Endothelial cell of umbilical vein (primary cell): ENCODE data around the gene PRAMEF14. TPM values are rescaled to one million over a fixed set of nuclear protein-coding genes. Genes with fewer than 3 reads are reported as not detected.
"Not testable (repeated sequence)": the region's sequence is repeated elsewhere in the genome, so short reads cannot be mapped to it uniquely, and the experiment has no call there.

Experiments
- BruUV-seq: library from RNA; stranded (reverse); fragments of 400-500 nt; replicated peaks from 2 replicates; lab custom pipeline; 2021; lab: Mats Ljungman, UMichigan
- CTCF ChIA-PET: fragments of 300-600, 350-600 bp; sonication (Branson Sonifier 250); formaldehyde crosslinking; loops from one replicate; lab custom pipeline; 2021; ENCODE audit warnings: antibody characterized with exemption, inconsistent platforms; lab: Charles Lee
- POLR2A ChIA-PET: fragments of 300-600, 350-600 bp; sonication (Branson Sonifier 250); formaldehyde crosslinking; loops from one replicate; lab custom pipeline; 2021; ENCODE audit warnings: antibody characterized with exemption, inconsistent platforms; lab: Charles Lee
- DNase-seq: peaks from one replicate; pipeline ENCODE4 v3.0.0-alpha.2; 2011; ENCODE audit warnings: low read depth, low spot score
- FAIRE-seq: peaks from 2 replicates; lab custom pipeline; 2011; peaks lifted over from hg19 to GRCh38; lab: Jason Lieb, UNC
- H2AFZ ChIP-seq: 2 replicates; pipeline ENCODE4 v1.6.0; 2012; ENCODE audit warnings: low read depth, low read length, control low read depth, inconsistent platforms
- H3K27ac ChIP-seq: 2 replicates; pipeline ENCODE4 v1.5.1; 2011; ENCODE audit warnings: low read depth, mild to moderate bottlenecking, control low read depth, low read length, moderate library complexity; ENCODE audit not compliant: insufficient read depth
- H3K27me3 ChIP-seq, 2 experiments: 2 replicates each; pipeline versions ENCODE4 v1.6.0 to v1.6.1; 2011; ENCODE audit warnings: low read length in 2 of 2, mixed read lengths in 1 of 2; ENCODE audit not compliant: control insufficient read depth in 2 of 2, insufficient read depth in 2 of 2
- H3K36me3 ChIP-seq, 2 experiments: 2 replicates in 1 of 2; 3 replicates in 1 of 2; pipeline ENCODE4 v1.5.1; 2011; ENCODE audit warnings: low read length in 2 of 2, mild to moderate bottlenecking in 1 of 2, moderate library complexity in 1 of 2; ENCODE audit not compliant: control insufficient read depth in 2 of 2, insufficient read depth in 2 of 2; ENCODE audit errors: extremely low read depth in 1 of 2
- H3K4me1 ChIP-seq: 3 replicates; pipeline ENCODE4 v1.5.1; 2011; ENCODE audit warnings: mild to moderate bottlenecking, low read length; ENCODE audit not compliant: control insufficient read depth, insufficient read depth; ENCODE audit errors: extremely low read depth
- H3K4me2 ChIP-seq: 2 replicates; pipeline ENCODE4 v1.6.1; 2011; ENCODE audit warnings: low read length, control low read depth, mixed read lengths; ENCODE audit not compliant: insufficient read depth
- H3K4me3 ChIP-seq, 3 experiments: fragments of 200-600 bp in 1 of 3; sonication (generic), shearing (Covaris generic) in 1 of 3; replicated peaks in 1 of 3; 2 replicates each; pipeline ENCODE4 v1.5.1; 2011 to 2016; ENCODE audit warnings: control low read depth in 3 of 3, low read length in 3 of 3, mild to moderate bottlenecking in 2 of 3, inconsistent platforms in 1 of 3, low read depth in 1 of 3, moderate library complexity in 1 of 3; ENCODE audit not compliant: insufficient read depth in 1 of 3
- H3K79me2 ChIP-seq: 2 replicates; pipeline ENCODE4 v1.6.0; 2012; ENCODE audit warnings: low read length, inconsistent platforms; ENCODE audit not compliant: control insufficient read depth, insufficient read depth
- H3K9ac ChIP-seq: replicated peaks from 2 replicates; pipeline ENCODE3; 2011; ENCODE audit warnings: low read length, control low read depth; ENCODE audit not compliant: insufficient read depth; ENCODE audit errors: extremely low read depth
- H3K9me1 ChIP-seq: replicated peaks from 3 replicates; pipeline ENCODE4 v1.6.0; 2011; ENCODE audit warnings: mild to moderate bottlenecking, low read length; ENCODE audit not compliant: control insufficient read depth, insufficient read depth; ENCODE audit errors: extremely low read depth
- H3K9me3 ChIP-seq: replicated peaks from 2 replicates; pipeline ENCODE4 v1.5.1; 2012; ENCODE audit warnings: low read length, inconsistent platforms; ENCODE audit not compliant: control insufficient read depth, insufficient read depth
- H4K20me1 ChIP-seq: replicated peaks from 2 replicates; pipeline ENCODE3; 2011; ENCODE audit warnings: mild to moderate bottlenecking, low read length; ENCODE audit not compliant: control insufficient read depth, insufficient read depth; ENCODE audit errors: extremely low read depth
- dilution Hi-C: fragments of 300-500 bp; cut with MboI; formaldehyde crosslinking; loops from one replicate; pipeline ENCODE4 v1.15.0; 2019; ENCODE audit warnings: low sequenced_read_pairs; ENCODE audit not compliant: extremely low pct_ligation_motif_present
- intact Hi-C: fragments of 100-400 bp; cut with micrococcal nuclease; formaldehyde crosslinking; loops from one replicate; pipeline ENCODE4 v1.10.0; 2022
- polyA plus RNA-seq, 4 experiments: library from polyadenylated mRNA; depleted of rRNA in 3 of 4; stranded (reverse) in 3 of 4; unstranded in 1 of 4; fragments of >200 nt; gene quantifications; 2 replicates each; pipeline versions ENCODE4 v1.2.1 to v1.2.3, GENCODE V29; 2011 to 2012; ENCODE audit warnings: missing spikeins in 1 of 4
- total RNA-seq: library from RNA; stranded (reverse); gene quantifications from 2 replicates; pipeline ENCODE4 v1.2.3, GENCODE V29; 2021
- TF ChIP-seq, protein P1 (sequence below), 2 donors: IDR thresholded peaks; 1 replicate in 1 of 2; 2 replicates in 1 of 2; pipeline ENCODE4 v1.5.1; 2011; ENCODE audit warnings: low read length in 2 of 2, mild to moderate bottlenecking in 2 of 2, moderate library complexity in 2 of 2, control low read depth in 1 of 2, inconsistent platforms in 1 of 2, low read depth in 1 of 2; ENCODE audit not compliant: insufficient read depth in 1 of 2; ENCODE audit errors: extremely low read depth in 1 of 2

The PRAMEF14 gene
- total and polyA plus RNA-seq, 2 donors (not counting 3 experiments of a cell fraction or from before 2014, with no cell fraction given), result not detected

DNA sequence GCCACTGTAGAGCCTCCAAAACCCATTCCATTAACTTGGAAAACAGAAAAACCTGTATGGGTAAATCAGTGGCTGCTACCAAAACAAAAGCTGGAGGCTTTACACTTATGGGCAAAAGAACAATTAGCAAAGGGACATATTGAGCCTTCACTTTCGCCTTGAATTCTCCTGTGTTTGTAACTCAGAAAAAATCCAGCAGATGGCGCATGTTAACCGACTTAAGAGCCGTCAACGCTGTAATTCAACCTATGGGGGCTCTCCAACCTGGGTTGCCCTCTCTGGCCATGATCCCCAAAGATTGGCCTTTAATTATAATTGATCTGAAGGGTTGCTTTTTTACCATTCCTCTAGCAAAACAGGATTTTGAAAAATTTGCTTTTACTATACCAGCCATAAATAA, 9.8 kb upstream of the PRAMEF14 start:
- POLR2A ChIA-PET, H3K79me2 ChIP-seq, H3K9me3 ChIP-seq, intact Hi-C loops, BruUV-seq, H3K9me1 ChIP-seq, FAIRE-seq, H3K4me3 ChIP-seq, dilution Hi-C loops, H3K27me3 ChIP-seq, H2AFZ ChIP-seq, H4K20me1 ChIP-seq, H3K36me3 ChIP-seq, H3K9ac ChIP-seq, H3K4me1 ChIP-seq, H3K4me2 ChIP-seq, CTCF ChIA-PET, H3K27ac ChIP-seq: not testable (repeated sequence)
- TF ChIP-seq, protein P1, sequence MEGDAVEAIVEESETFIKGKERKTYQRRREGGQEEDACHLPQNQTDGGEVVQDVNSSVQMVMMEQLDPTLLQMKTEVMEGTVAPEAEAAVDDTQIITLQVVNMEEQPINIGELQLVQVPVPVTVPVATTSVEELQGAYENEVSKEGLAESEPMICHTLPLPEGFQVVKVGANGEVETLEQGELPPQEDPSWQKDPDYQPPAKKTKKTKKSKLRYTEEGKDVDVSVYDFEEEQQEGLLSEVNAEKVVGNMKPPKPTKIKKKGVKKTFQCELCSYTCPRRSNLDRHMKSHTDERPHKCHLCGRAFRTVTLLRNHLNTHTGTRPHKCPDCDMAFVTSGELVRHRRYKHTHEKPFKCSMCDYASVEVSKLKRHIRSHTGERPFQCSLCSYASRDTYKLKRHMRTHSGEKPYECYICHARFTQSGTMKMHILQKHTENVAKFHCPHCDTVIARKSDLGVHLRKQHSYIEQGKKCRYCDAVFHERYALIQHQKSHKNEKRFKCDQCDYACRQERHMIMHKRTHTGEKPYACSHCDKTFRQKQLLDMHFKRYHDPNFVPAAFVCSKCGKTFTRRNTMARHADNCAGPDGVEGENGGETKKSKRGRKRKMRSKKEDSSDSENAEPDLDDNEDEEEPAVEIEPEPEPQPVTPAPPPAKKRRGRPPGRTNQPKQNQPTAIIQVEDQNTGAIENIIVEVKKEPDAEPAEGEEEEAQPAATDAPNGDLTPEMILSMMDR (IDR thresholded peaks at IDR 0.05; ENCODE audit: extremely low read depth in 1 of 2, insufficient read depth in 1 of 2, low read depth in 1 of 2, low read length in 2 of 2), result peak in 1 of 2 donors; percentile 36
- peak; percentile 25 for DNase-seq

DNA sequence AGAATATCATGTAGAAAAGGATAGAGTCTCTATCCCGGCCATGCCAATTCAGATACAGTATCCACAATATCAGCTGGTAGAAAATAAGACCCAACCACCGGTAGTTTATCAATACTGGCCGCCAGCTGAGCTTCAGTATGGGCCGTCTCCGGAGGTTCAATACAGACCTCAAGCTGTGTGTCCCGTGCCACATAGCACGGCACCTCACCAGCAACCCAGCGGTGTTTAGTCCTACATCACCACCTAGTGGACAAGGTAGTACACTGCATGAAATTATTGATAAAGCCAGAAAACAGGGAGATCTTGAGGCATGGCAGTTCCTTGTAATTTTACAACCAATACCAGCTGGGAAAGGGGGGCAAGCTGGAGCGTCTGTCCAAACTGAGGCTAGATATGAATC, 7.5 kb upstream of the PRAMEF14 start:
- H3K27me3 ChIP-seq, FAIRE-seq, H3K79me2 ChIP-seq, POLR2A ChIA-PET, dilution Hi-C loops, BruUV-seq, H3K4me2 ChIP-seq, H3K4me1 ChIP-seq, H3K9ac ChIP-seq, H4K20me1 ChIP-seq, DNase-seq, H3K9me1 ChIP-seq, H2AFZ ChIP-seq, H3K4me3 ChIP-seq, CTCF ChIA-PET, H3K9me3 ChIP-seq, H3K36me3 ChIP-seq, intact Hi-C loops, H3K27ac ChIP-seq: not testable (repeated sequence)

DNA sequence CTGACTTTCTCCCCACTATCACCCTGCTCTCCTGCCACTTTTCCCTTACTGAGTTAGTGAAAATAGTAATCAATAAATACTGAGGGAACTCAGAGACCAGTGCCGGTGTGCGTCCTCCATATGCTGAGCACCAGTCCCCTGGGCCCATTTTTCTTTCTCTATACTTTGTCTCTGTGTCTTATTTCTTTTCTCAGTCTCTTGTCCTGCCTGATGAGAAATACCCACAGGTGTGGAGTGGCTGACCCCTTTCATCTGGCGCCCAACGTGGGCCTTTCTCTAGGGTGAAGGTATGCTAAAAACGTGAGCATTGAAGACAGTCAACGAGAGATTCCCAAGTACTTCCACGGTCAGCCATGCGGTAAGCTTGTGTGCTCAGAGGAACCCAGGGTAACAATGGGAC, 6.5 kb upstream of the PRAMEF14 start:
- BruUV-seq, H3K4me3 ChIP-seq, H3K79me2 ChIP-seq, H3K36me3 ChIP-seq, H2AFZ ChIP-seq, H3K9me3 ChIP-seq, H3K4me2 ChIP-seq, H4K20me1 ChIP-seq, dilution Hi-C loops, H3K4me1 ChIP-seq, FAIRE-seq, H3K9ac ChIP-seq, CTCF ChIA-PET, DNase-seq, H3K27ac ChIP-seq, H3K9me1 ChIP-seq, POLR2A ChIA-PET, intact Hi-C loops, H3K27me3 ChIP-seq: not testable (repeated sequence)

GRCh38 chr1:13342496-13342895, 4.4 kb downstream of the PRAMEF14 start:
- H3K36me3 ChIP-seq, H3K9me3 ChIP-seq, H3K27ac ChIP-seq, H4K20me1 ChIP-seq, H3K79me2 ChIP-seq, H3K4me2 ChIP-seq, dilution Hi-C loops, CTCF ChIA-PET, H3K4me1 ChIP-seq, H3K9ac ChIP-seq, intact Hi-C loops, H3K4me3 ChIP-seq, FAIRE-seq, DNase-seq, POLR2A ChIA-PET, H3K27me3 ChIP-seq, H2AFZ ChIP-seq, H3K9me1 ChIP-seq, BruUV-seq: not testable (repeated sequence)
